ENCODE measurements around the gene IGSF23.
A peak's percentile ranks its signal among the peaks of the same experiment; 100 is the strongest.
"Not testable (repeated sequence)": the region's sequence is repeated elsewhere in the genome, so short reads cannot be mapped to it uniquely, and the experiment has no call there.

IGSF23 gene

GRCh38 chr19:44670027-44670426 lies 56.7 kb downstream of the IGSF23 start:
- not testable (repeated sequence) for DNase-seq

- DNase-seq: no peak
Measured at GRCh38 chr19:44671400-44671799, 58.0 kb downstream of the IGSF23 start, which contains the start of gene CEACAM19. TSS of gene CEACAM19 (plus strand) at chr19:44671482. CDS start at chr19:44671932, 450 bp downstream.

- no peak for DNase-seq
Measured at GRCh38 chr19:44672226-44672625, 58.9 kb downstream of the IGSF23 start.

GRCh38 chr19:44673510-44673909 lies 60.1 kb downstream of the IGSF23 start:
- no peak for DNase-seq

GRCh38 chr19:44675521-44675920 lies 62.2 kb downstream of the IGSF23 start:
- no peak for DNase-seq

GRCh38 chr19:44677019-44677811 lies 63.9 kb downstream of the IGSF23 start:
- peak in 1 of 2 experiments; percentile 53 for DNase-seq

GRCh38 chr19:44680536-44680935 lies 67.2 kb downstream of the IGSF23 start:
- DNase-seq: no peak

- DNase-seq: no peak
Measured at GRCh38 chr19:44681992-44682790, 68.8 kb downstream of the IGSF23 start.

GRCh38 chr19:44682807-44683206 lies 69.4 kb downstream of the IGSF23 start:
- no peak for DNase-seq

- DNase-seq: no peak
Measured at GRCh38 chr19:44683434-44684210, 70.3 kb downstream of the IGSF23 start.

GRCh38 chr19:44684396-44684795 lies 71.0 kb downstream of the IGSF23 start:
- not testable (repeated sequence) for DNase-seq

- no peak for DNase-seq
Measured at GRCh38 chr19:44684892-44685863, 71.8 kb downstream of the IGSF23 start.

GRCh38 chr19:44685877-44686276 lies 72.5 kb downstream of the IGSF23 start:
- no peak for DNase-seq
